AG08396 (cell line): ENCODE data around the gene ZNRF1.
"Not testable (repeated sequence)": the region's sequence is repeated elsewhere in the genome, so short reads cannot be mapped to it uniquely, and the experiment has no call there.

ENCODE experiments used
- DNase-seq: peaks from one replicate; pipeline ENCODE4 v3.0.0; 2012; ENCODE audit warnings: low spot score, mixed read lengths

ZNRF1 gene

DNA sequence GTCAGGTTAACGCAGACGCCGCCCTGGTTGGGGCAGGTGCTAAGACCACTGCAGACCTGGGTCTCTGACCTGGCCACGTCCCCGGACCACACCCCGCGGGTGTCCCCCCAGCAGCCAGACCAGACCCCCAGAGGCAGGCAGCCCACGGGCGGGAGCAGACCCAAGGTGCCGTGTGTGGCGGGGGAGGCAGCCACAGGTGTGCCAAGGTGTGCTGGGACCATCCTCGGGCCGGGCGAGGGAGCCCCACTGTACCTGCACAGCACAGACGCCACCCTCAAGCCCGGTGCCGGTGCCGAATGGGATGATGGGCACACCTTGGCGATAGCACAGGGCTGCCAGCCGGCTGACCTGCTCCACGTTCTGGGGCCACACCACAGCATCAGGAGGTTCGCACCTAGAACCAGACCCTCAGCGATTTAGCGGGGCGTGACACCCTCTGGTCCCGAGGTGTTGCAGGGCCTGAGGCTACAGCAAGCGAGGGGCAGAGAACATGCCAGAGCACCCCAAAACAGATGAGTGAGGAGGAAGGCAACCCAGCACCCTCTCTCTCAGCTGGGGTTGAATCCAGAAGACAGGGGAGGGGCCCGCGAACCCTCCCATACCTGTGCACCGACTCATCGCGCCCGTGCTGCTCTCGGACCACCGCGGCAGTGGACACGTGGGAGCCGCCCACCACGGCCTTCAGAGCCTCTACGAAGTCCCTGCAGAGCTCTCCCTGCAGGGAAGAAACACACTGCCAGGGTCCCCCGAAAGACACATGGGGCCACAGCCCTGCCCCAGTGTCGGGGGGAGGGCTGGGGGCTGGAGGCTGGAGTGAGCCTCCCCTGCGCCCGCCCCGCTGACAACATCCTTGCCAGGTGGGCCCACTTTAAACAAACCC is 116.4 kb downstream of the ZNRF1 start:
- DNase-seq: no peak

DNA sequence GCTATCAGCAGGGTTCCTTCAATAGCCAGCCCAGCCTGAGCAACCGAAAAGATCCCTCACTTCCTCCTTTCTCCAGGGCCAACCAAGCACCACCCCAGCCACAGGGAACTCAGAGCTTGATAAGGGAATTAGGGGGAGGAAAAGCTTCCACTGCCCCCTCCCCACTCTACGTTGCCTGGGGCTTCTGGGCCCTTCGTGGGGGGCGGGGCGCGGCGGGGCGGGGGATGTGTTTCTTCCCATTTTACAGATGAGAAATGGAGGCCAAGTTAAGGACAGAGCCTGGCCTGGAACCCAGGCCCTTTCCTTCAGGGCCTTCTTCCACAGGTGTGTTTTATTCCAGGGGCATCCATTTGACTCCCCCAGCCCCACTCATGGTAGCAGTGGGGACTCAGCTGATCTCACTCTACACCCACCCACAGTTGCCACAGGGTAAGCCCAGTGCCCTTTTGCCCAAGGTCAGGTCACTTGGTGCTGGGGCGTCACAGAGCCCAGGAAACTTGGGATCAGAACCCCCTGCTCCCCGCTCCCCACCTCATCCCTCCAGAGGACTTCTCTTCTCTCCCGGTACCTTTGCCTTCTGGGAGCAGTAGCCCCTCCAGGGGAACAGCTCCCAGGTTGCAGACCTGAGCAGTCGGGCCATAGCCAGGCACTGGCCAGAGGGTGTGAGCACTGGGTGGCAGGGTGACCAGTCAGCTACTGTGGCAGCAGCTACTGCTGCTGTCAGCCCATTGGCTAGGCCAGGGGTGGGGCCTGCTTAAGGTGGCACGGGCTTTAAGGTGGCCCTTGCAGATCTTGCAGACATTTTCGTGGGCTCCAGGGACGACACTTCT is 117.5 kb downstream of the ZNRF1 start, which contains the start of gene LDHD:
TSS of gene LDHD (minus strand) at position 700 of the 830 bp plus-strand sequence. CDS start at position 640, 60 bp downstream.
- peak; percentile 82 for DNase-seq

DNA sequence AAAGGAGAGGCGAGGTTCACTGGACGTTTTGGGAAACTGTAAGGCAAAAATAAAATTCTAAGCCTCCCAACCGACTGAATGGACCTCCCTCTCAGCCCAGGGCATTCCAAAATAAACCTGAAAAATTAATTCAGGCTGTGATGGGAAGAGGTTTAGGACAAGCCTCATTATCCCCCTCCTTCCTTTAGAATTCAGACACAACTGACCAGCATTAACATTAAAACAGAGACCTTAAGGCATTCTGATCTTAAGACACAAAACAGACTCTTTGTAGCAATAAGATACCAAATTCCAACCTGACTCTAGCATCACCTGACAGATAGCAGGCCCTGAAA is 118.1 kb downstream of the ZNRF1 start:
- DNase-seq: no peak

DNA sequence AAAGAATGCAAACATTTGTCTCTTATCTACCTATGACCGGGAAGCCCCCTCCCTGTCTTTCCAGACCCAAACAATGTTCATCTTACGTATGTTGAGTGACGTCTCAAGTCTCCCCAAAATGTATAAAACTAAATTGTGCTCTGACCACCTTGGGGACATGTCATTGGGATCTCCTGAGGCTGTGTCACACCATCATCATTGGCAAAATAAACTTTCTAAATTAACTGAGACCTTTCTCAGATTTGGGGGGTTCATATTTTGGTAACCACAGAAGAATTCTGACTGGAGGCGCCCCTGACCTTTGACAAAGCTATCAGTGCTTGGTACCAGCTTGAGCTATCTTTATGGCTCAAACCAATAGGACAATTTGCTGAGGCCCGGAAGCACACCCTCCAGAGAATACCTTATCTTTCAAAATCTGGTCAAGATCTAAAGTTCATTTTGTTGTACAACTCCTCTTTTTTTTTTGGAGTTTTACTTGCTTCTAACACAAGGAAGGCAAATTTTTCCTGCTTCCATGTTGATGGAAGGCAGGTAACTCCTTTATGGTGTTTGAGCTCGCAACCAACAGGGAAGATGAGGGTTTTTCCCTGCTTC is 120.2 kb downstream of the ZNRF1 start:
- no peak for DNase-seq

DNA sequence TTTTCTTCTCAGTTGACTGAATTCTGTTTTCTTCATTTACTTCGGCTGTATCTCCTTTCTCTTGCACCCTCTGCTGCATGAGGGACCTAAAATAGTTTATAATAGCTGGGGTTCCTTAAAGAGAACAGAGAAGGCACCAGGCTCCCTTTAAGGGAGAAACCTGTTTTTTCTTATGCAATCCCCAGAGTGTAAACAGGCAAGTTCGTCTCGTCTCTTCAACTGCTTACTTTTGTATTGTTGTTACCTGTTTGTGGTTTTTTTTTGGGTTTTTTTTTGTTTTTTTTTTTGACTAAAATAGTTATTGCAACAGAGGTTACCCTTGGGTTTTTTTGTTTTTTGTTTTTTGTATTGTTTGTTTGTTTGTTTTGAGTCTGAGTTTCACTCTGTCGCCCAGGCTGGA is 121.4 kb downstream of the ZNRF1 start:
- DNase-seq: no peak

DNA sequence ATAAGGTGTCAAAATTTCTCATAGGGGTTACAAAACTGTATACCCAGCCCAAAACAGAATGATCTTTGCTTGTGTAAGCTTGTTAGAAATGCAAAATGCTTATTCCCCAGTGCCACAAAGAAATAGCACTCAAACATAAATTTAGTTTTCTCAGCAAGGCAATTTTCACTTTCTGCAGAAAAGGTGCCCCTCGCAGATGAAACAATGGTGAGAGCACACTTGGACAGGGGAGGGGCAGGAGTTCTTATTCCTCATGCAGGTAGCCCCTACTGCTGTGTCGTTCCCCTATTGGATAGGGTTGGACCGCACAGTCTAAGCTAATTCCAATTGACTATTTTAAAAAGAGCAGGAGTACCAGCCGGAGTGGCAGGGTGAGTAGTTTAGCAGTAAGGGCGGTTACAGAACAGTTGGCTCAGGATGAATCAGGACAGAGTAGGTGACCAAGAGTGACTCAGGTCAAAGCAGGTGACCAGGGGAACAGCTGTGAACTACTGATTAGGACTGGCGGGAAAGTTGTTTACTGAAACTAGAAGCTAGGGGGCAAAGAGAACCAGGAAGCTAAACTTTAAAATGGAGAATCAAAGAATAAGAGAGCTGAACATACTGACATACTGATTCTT is 123.2 kb downstream of the ZNRF1 start:
- DNase-seq: no peak

DNA sequence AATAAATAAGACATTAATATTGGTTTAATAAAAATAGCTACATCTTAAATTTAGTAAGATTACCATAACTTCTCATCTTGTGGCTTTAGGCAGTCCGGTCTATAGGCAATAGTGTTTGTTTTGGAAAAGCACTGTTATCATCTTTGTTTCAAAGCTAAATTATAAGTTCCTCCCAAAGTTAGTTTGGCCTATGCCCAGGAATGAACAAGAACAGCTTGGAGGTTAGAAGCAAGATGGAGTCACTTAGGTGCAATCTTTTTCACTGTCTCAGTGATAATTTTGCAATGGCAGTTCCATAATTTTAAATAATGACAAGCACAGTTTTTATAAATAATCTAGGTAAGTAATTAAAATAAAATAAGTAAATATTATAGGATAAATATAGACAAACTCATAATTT is 123.8 kb downstream of the ZNRF1 start:
- DNase-seq: no peak

DNA sequence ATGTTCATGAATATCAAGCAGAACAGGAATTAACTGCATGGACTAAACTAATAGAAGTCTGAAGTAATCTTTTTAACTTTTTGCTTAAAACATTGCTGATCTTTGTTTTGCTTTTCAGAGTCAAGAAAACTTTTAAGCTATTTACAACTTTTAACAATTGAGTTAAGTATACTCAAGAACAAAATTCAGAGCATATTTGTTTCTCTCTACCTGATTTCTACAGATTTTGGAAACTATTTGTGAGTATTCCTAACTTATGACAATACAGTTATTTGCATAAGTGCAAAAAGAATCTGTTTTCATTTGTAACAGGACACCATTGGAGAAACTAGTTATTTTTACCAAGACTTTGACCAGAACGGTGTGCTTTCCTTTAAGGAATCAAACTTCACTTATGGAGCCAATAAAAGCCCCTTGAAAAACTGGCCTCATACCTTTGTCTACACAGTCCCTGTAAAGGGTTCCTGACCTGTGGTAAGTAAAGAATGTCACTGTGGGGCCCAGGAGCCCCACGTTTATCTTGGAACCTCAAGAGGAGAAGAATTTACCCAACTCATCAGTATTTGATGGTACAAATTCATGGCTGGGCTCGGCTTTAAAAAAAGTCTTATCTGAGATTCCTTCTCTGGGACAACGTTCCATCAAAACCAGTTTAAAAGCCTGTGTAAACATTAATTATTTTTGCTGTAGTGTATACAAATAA is 129.0 kb downstream of the ZNRF1 start:
- no peak for DNase-seq

DNA sequence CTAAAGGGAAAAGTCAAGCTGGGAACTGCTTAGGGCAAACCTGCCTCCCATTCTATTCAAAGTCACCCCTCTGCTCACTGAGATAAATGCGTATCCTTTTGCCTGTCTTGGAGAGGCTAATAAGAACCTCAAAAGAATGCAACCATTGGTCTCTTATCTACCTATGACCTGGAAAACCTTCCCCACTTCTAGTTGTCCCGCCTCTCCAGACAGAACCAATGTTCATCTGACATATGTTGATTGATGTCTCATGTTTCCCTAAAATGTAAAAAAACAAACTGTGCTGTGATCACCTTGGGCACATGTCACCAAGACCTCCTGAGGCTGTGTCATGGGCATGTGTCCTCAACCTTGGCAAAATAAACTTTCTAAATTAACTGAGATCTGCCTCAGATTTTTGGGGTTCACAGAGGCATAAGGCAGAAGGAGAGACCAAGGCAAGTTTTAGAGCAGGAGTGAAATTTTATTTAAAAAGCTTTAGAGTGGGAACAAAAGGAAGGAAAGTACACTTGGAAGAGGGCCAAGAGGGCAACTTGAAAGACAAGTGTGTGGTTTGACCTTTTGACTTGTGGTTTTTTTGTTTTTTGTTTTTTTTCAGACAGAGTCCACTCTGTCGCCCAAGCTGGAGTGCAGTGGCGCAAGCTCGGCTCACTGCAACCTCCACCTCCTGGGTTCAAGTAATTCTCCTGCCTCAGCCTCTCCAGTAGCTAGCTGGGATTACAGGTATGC is 130.8 kb downstream of the ZNRF1 start:
- DNase-seq: not testable (repeated sequence)

DNA sequence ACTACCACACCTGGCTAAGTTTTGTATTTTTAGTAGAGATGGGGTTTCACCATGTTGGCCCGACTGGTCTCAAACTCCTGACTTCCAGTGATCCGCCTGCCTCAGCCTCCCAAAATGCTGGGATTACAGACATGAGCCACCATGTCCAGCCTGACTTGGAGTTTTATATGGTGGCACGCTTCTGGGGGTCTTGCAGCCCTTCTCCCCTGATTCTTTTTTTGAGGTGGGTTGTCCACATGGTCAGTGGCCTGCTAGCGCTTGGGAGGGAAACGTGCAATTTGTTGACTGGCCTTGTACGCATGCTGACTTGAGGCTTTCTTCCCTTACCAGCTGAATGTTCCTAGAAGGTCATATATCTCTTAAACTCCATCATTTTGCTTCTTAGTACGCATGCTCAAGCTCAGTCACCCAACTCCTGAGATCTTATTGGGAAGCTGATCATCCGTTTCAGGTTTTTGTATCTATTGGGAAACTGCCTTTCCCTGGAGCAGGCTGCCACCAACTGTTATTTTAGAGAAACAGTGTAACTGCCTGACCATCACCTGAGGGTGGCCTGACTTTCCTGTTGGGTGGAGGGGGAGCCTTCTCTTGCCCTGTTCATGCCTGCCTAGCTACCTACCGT is 131.4 kb downstream of the ZNRF1 start:
- DNase-seq: no peak

DNA sequence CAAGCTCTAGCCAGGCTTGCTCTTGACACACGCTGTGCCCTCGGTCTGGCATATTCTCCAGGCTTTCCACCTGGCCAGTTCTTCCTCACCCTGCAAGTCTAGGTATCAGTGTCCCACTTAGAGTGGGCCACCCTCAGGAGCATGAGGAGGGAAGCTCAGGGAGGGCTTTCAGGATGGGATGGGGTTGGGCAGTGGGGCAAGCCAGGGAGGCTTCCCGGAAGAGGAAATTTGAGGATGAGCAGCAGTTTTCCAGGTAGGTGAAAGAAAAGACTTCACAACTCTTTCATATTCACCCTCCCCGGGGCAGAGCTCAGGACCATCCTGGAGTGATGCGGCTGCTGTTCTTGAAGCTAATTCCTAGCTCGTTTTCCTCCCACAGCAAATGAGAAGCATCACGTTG is 132.3 kb downstream of the ZNRF1 start:
- no peak for DNase-seq

DNA sequence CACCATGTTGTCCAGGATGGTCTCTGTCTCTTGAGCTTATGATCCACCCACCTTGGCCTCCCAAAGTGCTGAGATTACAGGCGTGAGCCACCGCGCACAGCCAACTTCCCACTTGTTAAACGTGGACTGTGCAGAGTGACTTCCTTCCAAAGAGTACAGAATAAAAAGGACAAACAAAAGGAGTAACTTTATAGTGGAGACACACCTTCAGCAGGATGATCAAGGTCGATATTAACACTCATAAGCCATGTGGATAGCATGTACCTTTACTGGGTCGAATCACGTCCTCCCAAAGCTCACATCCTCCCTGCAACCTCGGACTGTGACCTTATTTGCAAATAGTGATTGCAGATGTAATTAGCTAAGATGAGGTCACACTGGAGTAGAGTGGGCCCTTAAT is 139.4 kb downstream of the ZNRF1 start:
- no peak for DNase-seq

DNA sequence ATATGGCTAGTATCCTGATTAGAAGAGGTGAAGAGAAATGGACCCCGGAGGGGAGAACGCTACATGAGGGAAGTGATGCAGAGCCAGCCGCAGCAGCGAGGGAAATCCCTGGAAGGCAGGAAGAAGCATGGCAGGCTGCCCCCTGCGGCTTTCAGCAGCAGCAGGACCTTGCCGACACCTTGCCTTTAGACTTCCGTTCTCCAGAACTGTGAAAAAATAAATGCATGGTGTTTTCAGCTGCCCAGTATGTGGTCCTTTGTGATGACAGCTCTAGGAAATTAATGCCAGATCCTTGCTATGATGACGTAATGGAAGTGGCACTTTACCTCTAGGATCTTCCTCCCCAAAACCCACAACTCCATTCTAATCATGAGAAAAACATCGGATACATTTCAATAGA is 139.8 kb downstream of the ZNRF1 start:
- no peak for DNase-seq

DNA sequence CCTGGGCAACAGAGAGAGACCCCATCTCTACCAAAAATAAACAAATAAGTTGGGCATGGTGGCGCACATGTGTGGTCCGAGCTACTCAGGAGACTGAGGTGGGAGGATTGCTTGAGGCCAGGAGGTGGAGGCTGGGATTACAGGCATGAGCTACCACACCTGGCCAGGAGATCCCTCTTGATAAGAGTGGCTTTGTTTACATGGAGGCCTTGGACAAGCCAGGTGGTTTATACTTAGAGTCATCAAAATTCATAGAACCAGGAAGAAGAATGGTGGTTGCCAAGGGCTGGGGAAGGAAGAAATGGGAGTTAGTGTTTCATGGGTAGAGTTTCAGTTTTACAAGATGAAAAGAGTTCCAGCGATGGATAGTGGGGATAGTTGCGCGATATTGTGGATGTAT is 140.7 kb downstream of the ZNRF1 start:
- DNase-seq: no peak

DNA sequence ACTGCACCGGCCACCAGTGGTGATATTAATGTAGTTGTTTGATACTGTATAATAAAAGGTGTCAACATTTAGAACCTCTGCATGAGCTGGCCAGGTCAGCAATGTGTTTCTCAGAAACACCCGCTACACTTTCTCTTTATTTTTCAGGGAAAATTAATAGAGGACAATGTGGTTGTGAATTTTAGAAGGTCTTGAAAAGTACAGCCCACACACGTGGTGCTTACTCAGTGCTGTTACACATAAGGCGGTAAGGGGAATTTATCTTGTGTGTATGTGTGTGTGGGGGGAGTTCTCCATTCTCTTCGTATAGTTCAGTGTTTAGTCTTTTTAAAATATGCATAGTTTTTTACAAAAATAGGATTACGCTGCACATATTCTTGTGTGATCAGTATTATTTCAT is 145.1 kb downstream of the ZNRF1 start:
- DNase-seq: no peak

DNA sequence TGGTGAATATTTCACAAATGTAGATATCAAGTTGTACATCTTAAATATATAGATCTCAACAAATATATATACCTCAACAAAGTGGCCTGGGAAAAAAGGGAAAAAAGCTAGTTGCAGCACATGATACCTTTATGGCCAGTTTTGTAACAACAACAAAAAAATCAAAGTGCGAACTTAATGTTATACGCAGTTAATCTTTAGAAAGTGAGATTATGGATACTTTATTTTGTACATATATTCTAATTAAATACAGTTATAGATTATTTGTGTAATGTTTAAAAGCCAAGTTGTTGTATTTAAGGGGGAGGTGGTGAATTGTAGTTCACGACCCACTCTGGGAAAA is 149.1 kb downstream of the ZNRF1 start:
- DNase-seq: no peak

DNA sequence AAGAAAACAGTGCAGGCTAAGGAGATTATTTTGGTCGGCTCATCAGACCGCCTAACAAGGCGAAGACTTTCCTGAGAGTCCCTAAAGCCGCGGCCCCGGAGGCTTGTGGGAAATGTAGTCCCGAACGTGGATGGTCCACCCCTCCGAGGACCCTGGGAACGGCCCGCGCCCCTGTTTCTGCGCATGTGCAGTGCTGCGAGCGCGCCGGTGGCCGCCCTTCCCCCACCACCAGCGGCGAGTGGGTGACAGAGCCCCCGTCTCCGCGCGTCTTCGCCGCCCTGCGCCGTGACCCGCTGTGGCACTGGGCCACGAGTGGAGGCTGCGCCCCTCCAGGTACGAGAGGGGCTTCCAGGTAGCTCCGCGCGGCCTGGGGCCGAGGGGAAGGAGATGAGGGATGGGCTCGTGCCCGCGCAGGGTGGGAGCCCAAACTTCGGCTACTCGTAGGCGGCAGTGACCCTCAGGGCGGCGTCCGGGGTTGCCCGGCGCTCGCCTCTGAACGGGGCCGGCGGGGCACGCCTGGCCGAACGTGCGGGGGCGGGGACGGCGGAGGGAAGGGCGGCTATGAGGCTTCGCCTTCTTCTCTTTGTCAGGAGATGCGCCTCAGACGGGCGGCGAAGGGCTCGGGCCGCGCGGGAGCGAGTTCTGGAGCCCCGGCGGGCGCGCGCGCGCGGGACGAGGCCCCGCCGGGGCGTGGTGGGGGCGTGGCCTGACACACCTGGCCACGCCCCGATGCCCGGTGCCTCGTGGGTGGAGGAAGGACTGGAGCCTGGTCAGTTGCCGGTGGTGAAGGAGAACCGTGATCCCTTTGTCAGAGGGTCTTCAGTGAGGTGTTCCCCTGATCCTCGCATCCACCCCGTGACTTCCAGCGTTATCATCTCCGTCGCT is 149.7 kb downstream of the ZNRF1 start, which contains the start of gene ZFP1:
TSS of gene ZFP1 (plus strand) at position 214 of the 885 bp plus-strand sequence. CDS start 4,428 bp downstream, outside the sequence.
- DNase-seq: peak; percentile 98

DNA sequence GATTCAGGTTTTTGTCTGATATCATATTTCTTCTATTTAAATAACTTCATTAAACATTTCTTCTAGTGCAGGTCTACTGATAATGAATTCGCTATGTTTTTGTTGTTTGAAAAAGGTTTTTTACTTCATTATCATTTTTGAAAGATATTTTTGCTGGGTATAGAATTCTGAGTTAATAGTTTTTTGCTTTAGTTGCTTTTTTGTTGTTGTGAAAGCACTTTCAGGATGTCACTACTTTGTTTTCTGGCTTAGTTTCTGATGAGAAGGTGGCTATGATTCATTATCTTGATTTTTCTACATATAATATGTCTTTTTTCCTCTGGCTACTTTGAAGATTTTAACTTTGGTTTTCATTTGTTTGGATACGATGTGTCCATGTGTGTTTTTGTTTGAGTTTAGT is 153.0 kb downstream of the ZNRF1 start:
- DNase-seq: no peak

DNA sequence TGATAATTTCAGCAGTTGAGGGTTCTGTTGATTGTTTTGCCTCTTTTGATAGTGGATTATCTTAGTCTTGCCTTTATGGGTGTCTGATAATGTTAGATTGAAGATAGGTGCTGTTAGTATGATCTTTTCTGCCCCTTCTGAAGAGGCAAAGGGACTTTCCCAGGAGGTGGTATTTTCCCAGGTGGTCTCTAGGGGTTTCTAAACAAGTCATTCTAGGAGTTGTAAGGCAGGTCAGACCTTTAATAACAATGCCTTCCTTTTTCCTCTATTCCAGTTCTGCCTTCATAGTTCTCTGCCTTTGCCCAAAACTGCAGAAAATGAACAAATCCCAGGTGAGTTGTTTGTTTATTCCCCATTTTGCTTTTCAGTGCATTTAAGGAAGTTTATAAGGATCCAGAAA is 153.8 kb downstream of the ZNRF1 start:
- no peak for DNase-seq

DNA sequence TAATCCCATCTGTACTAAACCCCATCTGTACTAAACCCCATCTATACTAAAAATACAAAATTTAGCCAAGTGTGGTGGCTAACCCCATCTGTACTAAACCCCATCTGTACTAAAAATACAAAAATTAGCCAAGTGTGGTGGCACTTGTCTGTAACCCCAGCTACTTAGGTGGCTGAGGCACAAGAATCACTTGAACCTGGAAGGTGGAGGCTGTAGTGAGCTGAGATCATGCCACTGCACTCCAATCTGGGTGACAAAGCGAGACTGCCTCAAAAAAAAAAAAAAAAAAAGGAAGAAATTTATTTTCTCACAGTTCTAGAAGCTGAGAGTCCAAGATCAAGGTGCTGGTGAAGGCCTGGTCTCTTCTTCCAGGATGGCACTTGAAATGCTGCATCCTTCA is 161.6 kb downstream of the ZNRF1 start:
- no peak for DNase-seq
